ENCODE measurements around the gene CKAP2L.

- no peak for TF ChIP-seq POLR2A (IDR thresholded peaks at IDR 0.05)
- TF ChIP-seq POLR2AphosphoS5 (IDR thresholded peaks at IDR 0.05), result no peak
- TF ChIP-seq CTCF (IDR thresholded peaks at IDR 0.05), result no peak
Observed at GRCh38 chr2:112809112-112809511, 44.7 kb upstream of the CKAP2L start.

All from breast epithelium (tissue), 3 donors.